ENCODE data around the gene PDGFC.
A peak's percentile ranks its signal among the peaks of the same experiment; 100 is the strongest.

PDGFC gene

DNA sequence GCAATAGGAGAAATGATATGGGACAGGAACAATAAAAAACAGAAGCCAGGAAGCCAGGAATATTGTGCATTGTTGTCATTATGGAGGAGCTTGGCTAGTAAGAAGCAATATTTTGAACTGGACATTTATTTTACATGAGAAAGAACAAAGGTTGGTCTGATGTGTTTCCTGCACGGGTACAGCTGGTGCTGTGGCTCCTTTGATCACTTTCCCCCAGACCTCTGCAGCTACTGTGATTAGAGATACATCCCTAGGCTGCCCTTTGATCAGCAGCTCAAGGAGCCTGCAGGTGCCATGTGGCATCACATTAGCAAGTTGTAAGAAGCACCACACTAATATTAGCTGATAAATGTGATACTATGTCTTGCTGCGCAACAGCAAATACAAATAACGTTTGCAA lies 2.5 kb downstream of the PDGFC start:
- no peak overlapping the region for H3K27ac ChIP-seq (ENCODE audit: insufficient read depth in 1 of 2, low read depth in 1 of 2, low read length in 2 of 2, poor library complexity in 1 of 2, severe bottlenecking in 2 of 2)
- H3K4me1 ChIP-seq (ENCODE audit: control extremely low read depth in 1 of 4, control insufficient read depth in 4 of 4, insufficient read depth in 4 of 4, low read length in 3 of 4), result peaks cover 25 to 60% (median 47%) of the 10 kb centered on the region in 4 experiments
- H3K4me3 ChIP-seq (ENCODE audit: control insufficient read depth in 1 of 7, extremely low read depth in 1 of 7, insufficient read depth in 4 of 7, low read depth in 2 of 7, low read length in 6 of 7), result peak overlapping the region in 6 of 7 experiments; percentile 74 to 92 (median 86)
- 73% methylated on average over 2 of the region's 3 CpGs for WGBS (ENCODE audit: insufficient coverage)
- no peaks in the 10 kb centered on the region for H3K27me3 ChIP-seq (replicated peaks in 2 of 5; ENCODE audit: control insufficient read depth in 4 of 5, insufficient read depth in 5 of 5, low read length in 4 of 5)
- ChIA-PET CTCF (interaction anchor here (0.6 to 7.4 kb wide), 18 partner anchors 13 to 675 kb away, joined by 3 to 70 read pairs (median 4); no protein-coding TSS in a partner anchor), POLR2A (interaction anchor here (0.6 kb wide), 1 partner anchor 206 kb away, joined by 7 read pairs; no protein-coding TSS in a partner anchor)
- DNase-seq, result no peak
- H3K36me3 ChIP-seq (ENCODE audit: control insufficient read depth in 4 of 4, insufficient read depth in 4 of 4, low read length in 3 of 4), result peaks cover 0 to 3% (median 0%) of the 10 kb centered on the region in 4 experiments
- H3K9me3 ChIP-seq (ENCODE audit: control extremely low read depth in 1 of 5, control insufficient read depth in 4 of 5, insufficient read depth in 2 of 5, low read depth in 1 of 5, low read length in 4 of 5), result no peaks in the 10 kb centered on the region

DNA sequence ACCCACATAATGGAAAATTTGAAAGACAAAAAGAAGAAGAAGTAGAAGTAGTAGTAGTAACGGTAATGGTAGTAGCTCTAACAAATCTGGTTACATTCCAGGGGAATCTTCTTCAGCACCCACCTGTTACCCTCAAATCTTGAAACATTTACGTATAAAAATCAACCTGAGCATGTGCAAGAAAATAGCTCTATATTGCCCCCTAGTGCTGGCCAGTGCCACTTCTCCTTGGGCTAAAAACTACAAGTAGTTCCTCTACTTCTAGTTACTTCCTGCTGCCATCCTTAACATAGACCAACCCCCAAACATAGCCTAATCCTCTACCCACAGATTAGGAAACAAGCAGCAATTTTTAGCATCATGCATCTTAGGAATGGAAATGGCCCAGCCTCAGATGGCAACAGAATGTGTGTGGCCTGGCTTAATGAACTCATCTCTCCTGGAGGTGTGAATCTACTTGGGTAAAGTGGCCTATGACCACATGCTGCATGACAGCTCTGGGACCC lies 3.1 kb downstream of the PDGFC start:
- Histone ChIP-seq H3K27me3 (replicated peaks in 2 of 5; ENCODE audit: control insufficient read depth in 4 of 5, insufficient read depth in 5 of 5, low read length in 4 of 5) (no peaks in the 10 kb centered on the region), H3K4me3 (ENCODE audit: control insufficient read depth in 1 of 7, extremely low read depth in 1 of 7, insufficient read depth in 4 of 7, low read depth in 2 of 7, low read length in 6 of 7) (peak overlapping the region in 6 of 7 experiments; percentile 74 to 92 (median 86)), H3K27ac (ENCODE audit: insufficient read depth in 1 of 2, low read depth in 1 of 2, low read length in 2 of 2, poor library complexity in 1 of 2, severe bottlenecking in 2 of 2) (no peak overlapping the region), H3K36me3 (ENCODE audit: control insufficient read depth in 4 of 4, insufficient read depth in 4 of 4, low read length in 3 of 4) (peaks cover 0 to 3% (median 0%) of the 10 kb centered on the region in 4 experiments), H3K4me1 (ENCODE audit: control extremely low read depth in 1 of 4, control insufficient read depth in 4 of 4, insufficient read depth in 4 of 4, low read length in 3 of 4) (peaks cover 25 to 60% (median 47%) of the 10 kb centered on the region in 4 experiments), H3K9me3 (ENCODE audit: control extremely low read depth in 1 of 5, control insufficient read depth in 4 of 5, insufficient read depth in 2 of 5, low read depth in 1 of 5, low read length in 4 of 5) (no peaks in the 10 kb centered on the region)
- peak; percentile 89 to 95 (median 93) for DNase-seq
- CTCF ChIA-PET, result interaction anchor here (0.6 to 7.4 kb wide), 25 partner anchors 9 to 800 kb away, joined by 3 to 70 read pairs (median 3); no protein-coding TSS in a partner anchor
- POLR2A ChIA-PET, result interaction anchor here (0.6 kb wide), 1 partner anchor 206 kb away, joined by 7 read pairs; no protein-coding TSS in a partner anchor
- 0% methylated on average over 1 of the region's 2 CpGs for WGBS (ENCODE audit: insufficient coverage)

DNA sequence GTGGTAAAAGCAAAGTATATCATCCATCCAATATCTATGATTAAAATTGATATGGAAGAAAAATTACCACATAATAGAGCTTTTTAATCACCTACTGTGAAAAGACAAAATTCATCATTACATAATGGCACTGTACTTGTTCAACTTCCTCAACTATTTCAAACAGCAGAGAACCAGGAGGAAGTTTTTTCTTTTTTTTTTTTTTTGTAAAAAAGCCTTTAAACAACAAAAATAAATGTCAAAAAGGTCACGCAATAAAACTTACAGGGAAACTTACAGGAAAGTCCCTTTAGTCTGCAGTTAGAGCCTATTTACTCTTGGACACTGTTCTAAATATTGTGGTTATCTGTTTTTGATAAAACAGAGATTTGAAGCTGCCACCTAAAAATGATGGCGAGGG lies 4.8 kb downstream of the PDGFC start:
- no peak overlapping the region for H3K4me3 ChIP-seq (ENCODE audit: control insufficient read depth in 1 of 7, extremely low read depth in 1 of 7, insufficient read depth in 4 of 7, low read depth in 2 of 7, low read length in 6 of 7)

DNA sequence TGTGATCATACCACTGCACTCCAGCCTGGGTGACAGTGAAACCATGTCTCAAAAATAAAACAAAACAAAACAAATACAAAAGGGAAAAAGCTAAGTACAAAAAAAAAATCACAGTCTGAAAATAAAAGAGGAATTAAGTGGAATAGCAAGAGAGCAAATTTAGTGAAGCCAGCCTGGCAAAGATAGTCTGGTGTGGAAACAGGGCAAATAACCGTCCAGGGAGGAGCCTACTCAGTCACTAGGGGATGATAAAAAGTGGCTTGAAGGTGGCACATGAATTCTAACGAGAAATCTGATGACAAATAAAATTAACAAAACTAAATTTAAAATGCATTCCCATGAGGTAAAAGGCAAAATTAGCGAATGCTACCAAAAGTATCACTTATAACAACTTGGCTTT lies 8.2 kb downstream of the PDGFC start:
- peaks cover 10 to 47% (median 34%) of the 10 kb centered on the region in 4 experiments for H3K4me1 ChIP-seq (ENCODE audit: control extremely low read depth in 1 of 4, control insufficient read depth in 4 of 4, insufficient read depth in 4 of 4, low read length in 3 of 4)
- 100% methylated on average over 1 of the region's 3 CpGs for WGBS (ENCODE audit: insufficient coverage)

More for the DNA sequence above, 4.8 kb downstream of the PDGFC start:
- H3K9me3 ChIP-seq (ENCODE audit: control extremely low read depth in 1 of 5, control insufficient read depth in 4 of 5, insufficient read depth in 2 of 5, low read depth in 1 of 5, low read length in 4 of 5), result no peaks in the 10 kb centered on the region
- peaks cover 24 to 59% (median 47%) of the 10 kb centered on the region in 4 experiments for H3K4me1 ChIP-seq (ENCODE audit: control extremely low read depth in 1 of 4, control insufficient read depth in 4 of 4, insufficient read depth in 4 of 4, low read length in 3 of 4)
- H3K27me3 ChIP-seq (replicated peaks in 2 of 5; ENCODE audit: control insufficient read depth in 4 of 5, insufficient read depth in 5 of 5, low read length in 4 of 5), result no peaks in the 10 kb centered on the region
- ChIA-PET CTCF (interaction anchor here (0.5 to 7.4 kb wide), 4 partner anchors 74 to 850 kb away, joined by 3 to 70 read pairs (median 4); no protein-coding TSS in a partner anchor), POLR2A (interaction anchor here (1.3 kb wide), 1 partner anchor 12 kb away, joined by 3 read pairs; no protein-coding TSS in a partner anchor)
- H3K36me3 ChIP-seq (ENCODE audit: control insufficient read depth in 4 of 4, insufficient read depth in 4 of 4, low read length in 3 of 4), result peaks cover 0 to 3% (median 0%) of the 10 kb centered on the region in 4 experiments
- no peak overlapping the region for H3K27ac ChIP-seq (ENCODE audit: insufficient read depth in 1 of 2, low read depth in 1 of 2, low read length in 2 of 2, poor library complexity in 1 of 2, severe bottlenecking in 2 of 2)
- no peak for DNase-seq
- WGBS (ENCODE audit: insufficient coverage), result no CpG with 5 or more reads among the region's 2 CpGs

DNA sequence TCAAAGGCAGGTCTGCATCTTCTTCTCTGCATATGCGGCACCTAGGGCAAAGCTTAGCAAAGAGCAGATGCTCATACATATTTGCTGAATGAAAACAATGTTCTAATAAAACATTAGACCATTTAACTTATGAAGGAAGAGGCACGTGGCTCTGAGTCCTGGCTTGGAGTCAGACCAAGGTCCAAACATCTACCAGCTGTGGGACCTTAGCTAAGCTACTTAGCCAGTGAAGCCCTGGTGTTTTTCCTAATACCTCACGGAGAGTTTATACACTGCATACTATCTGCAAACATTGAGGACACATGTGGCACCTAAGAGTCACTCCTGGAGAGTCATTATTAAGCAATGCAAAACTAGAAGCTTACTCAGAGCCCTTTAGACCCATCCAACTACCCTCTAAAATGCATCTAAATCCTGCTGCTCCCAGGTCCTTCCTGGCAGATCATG lies 9.0 kb downstream of the PDGFC start:
- 77% methylated on average over 2 of the region's 3 CpGs for WGBS (ENCODE audit: insufficient coverage)
- no peaks in the 10 kb centered on the region for H3K27me3 ChIP-seq (replicated peaks in 2 of 5; ENCODE audit: control insufficient read depth in 4 of 5, insufficient read depth in 5 of 5, low read length in 4 of 5)
- no peak for DNase-seq
- peaks cover 0 to 3% (median 0%) of the 10 kb centered on the region in 4 experiments for H3K36me3 ChIP-seq (ENCODE audit: control insufficient read depth in 4 of 4, insufficient read depth in 4 of 4, low read length in 3 of 4)
- ChIA-PET CTCF (interaction anchor here (1.0 kb wide), 1 partner anchor 475 kb away, joined by 4 read pairs; no protein-coding TSS in a partner anchor), POLR2A (no interaction called here)
- H3K4me1 ChIP-seq (ENCODE audit: control extremely low read depth in 1 of 4, control insufficient read depth in 4 of 4, insufficient read depth in 4 of 4, low read length in 3 of 4), result peaks cover 10 to 48% (median 32%) of the 10 kb centered on the region in 4 experiments
- H3K27ac ChIP-seq (ENCODE audit: insufficient read depth in 1 of 2, low read depth in 1 of 2, low read length in 2 of 2, poor library complexity in 1 of 2, severe bottlenecking in 2 of 2), result no peak overlapping the region
- no peak overlapping the region for H3K4me3 ChIP-seq (ENCODE audit: control insufficient read depth in 1 of 7, extremely low read depth in 1 of 7, insufficient read depth in 4 of 7, low read depth in 2 of 7, low read length in 6 of 7)
- H3K9me3 ChIP-seq (ENCODE audit: control extremely low read depth in 1 of 5, control insufficient read depth in 4 of 5, insufficient read depth in 2 of 5, low read depth in 1 of 5, low read length in 4 of 5), result no peaks in the 10 kb centered on the region

More for the DNA sequence above, 8.2 kb downstream of the PDGFC start:
- H3K4me3 ChIP-seq (ENCODE audit: control insufficient read depth in 1 of 7, extremely low read depth in 1 of 7, insufficient read depth in 4 of 7, low read depth in 2 of 7, low read length in 6 of 7), result no peak overlapping the region
- DNase-seq, result no peak
- H3K9me3 ChIP-seq (ENCODE audit: control extremely low read depth in 1 of 5, control insufficient read depth in 4 of 5, insufficient read depth in 2 of 5, low read depth in 1 of 5, low read length in 4 of 5), result no peaks in the 10 kb centered on the region
- no peak overlapping the region for H3K27ac ChIP-seq (ENCODE audit: insufficient read depth in 1 of 2, low read depth in 1 of 2, low read length in 2 of 2, poor library complexity in 1 of 2, severe bottlenecking in 2 of 2)
- ChIA-PET POLR2A (no interaction called here), CTCF (no interaction called here)
- H3K27me3 ChIP-seq (replicated peaks in 2 of 5; ENCODE audit: control insufficient read depth in 4 of 5, insufficient read depth in 5 of 5, low read length in 4 of 5), result no peaks in the 10 kb centered on the region
- H3K36me3 ChIP-seq (ENCODE audit: control insufficient read depth in 4 of 4, insufficient read depth in 4 of 4, low read length in 3 of 4), result peaks cover 0 to 3% (median 0%) of the 10 kb centered on the region in 4 experiments

DNA sequence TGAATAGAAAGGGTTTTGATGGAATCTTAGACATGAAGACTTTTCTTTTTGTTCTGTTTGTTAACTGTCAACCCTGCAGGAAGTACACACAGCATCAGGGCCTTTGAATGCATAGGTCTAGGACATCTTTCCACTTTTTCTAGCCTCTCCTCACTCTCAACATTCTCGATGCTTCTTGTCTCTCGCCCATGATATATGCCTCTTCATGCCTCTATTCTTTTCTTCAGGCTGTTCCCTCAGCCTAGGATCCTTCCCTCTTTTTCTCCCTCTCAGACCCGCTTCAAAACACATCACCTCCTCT lies 9.6 kb downstream of the PDGFC start:
- H3K9me3 ChIP-seq (ENCODE audit: control extremely low read depth in 1 of 5, control insufficient read depth in 4 of 5, insufficient read depth in 2 of 5, low read depth in 1 of 5, low read length in 4 of 5), result no peaks in the 10 kb centered on the region
- no peaks in the 10 kb centered on the region for H3K27me3 ChIP-seq (replicated peaks in 2 of 5; ENCODE audit: control insufficient read depth in 4 of 5, insufficient read depth in 5 of 5, low read length in 4 of 5)
- no peak for DNase-seq
- peaks cover 8 to 45% (median 32%) of the 10 kb centered on the region in 4 experiments for H3K4me1 ChIP-seq (ENCODE audit: control extremely low read depth in 1 of 4, control insufficient read depth in 4 of 4, insufficient read depth in 4 of 4, low read length in 3 of 4)
- ChIA-PET CTCF (interaction anchor here (1.0 kb wide), 1 partner anchor 474 kb away, joined by 4 read pairs; no protein-coding TSS in a partner anchor), POLR2A (no interaction called here)
- 49% methylated on average over 2 of the region's 3 CpGs for WGBS (ENCODE audit: insufficient coverage)
- H3K27ac ChIP-seq (ENCODE audit: insufficient read depth in 1 of 2, low read depth in 1 of 2, low read length in 2 of 2, poor library complexity in 1 of 2, severe bottlenecking in 2 of 2), result peak overlapping the region in 1 of 2 experiments; percentile 16
- H3K36me3 ChIP-seq (ENCODE audit: control insufficient read depth in 4 of 4, insufficient read depth in 4 of 4, low read length in 3 of 4), result peaks cover 0 to 3% (median 0%) of the 10 kb centered on the region in 4 experiments
- no peak overlapping the region for H3K4me3 ChIP-seq (ENCODE audit: control insufficient read depth in 1 of 7, extremely low read depth in 1 of 7, insufficient read depth in 4 of 7, low read depth in 2 of 7, low read length in 6 of 7)

Measured in common myeloid progenitor, CD34-positive (primary cell).